ENCODE results near the gene DLL4. TPM values are rescaled to one million over a fixed set of nuclear protein-coding genes. Genes with fewer than 3 reads are reported as not detected.

The DLL4 gene
- total RNA-seq, 3 donors from 2014 or later, result 9.4 to 23.0 (median 15.6) TPM

DNA sequence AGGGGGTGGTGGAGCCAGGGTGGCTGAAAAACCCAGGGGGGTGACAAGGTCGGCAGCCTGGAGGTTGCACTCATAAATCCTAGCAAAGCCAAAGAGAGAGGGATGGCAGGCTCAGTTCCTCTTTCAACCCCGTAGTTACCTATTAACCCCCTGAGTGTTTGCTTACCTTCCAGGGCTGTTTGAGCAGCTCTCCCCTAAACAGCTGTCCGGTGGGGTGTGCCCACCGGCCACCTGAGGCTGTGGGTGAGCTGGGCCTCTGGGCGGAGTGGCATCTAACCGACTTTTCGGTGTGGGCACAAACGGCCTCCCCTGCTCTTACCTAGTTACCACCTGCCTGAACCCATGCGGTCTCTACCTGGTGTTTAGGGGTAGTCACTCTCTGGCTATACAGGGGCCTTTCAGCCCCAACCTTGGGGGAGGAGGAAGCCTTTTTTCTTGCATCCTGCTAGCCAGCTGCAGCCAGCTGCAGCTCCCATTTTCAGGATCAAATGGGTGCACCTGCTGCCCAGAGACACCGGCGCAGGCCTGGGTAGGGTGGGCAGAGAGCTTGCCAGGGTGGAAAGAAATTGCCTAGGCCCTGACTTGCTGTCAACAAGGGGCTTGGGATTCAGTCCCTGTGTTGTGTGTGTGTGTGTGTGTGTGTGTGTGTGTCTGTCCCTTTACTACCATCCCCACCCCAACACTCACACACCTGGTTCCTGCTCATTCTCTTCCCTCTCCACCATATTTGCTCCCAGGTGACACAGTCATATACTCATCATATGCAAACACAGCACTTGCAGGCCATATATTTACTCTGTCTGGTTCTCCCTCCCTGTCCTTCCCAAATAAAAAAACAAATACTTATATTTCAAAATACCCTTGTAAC is 3.7 kb downstream of the DLL4 start:
- peak; percentile 68 for ATAC-seq
- Histone ChIP-seq H3K4me1 (ENCODE audit: low read depth) (peaks cover 38% of the 10 kb centered on the region), H3K9me3 (no peaks in the 10 kb centered on the region), H3K4me3 (no peak overlapping the region), H3K36me3 (ENCODE audit: low read depth) (no peaks in the 10 kb centered on the region)
- intact Hi-C loops (cut with DNase I, micrococcal nuclease), result no loop called here
- DNase-seq, result peak; percentile 77 to 84 (median 78)
- TF ChIP-seq, protein P1, sequence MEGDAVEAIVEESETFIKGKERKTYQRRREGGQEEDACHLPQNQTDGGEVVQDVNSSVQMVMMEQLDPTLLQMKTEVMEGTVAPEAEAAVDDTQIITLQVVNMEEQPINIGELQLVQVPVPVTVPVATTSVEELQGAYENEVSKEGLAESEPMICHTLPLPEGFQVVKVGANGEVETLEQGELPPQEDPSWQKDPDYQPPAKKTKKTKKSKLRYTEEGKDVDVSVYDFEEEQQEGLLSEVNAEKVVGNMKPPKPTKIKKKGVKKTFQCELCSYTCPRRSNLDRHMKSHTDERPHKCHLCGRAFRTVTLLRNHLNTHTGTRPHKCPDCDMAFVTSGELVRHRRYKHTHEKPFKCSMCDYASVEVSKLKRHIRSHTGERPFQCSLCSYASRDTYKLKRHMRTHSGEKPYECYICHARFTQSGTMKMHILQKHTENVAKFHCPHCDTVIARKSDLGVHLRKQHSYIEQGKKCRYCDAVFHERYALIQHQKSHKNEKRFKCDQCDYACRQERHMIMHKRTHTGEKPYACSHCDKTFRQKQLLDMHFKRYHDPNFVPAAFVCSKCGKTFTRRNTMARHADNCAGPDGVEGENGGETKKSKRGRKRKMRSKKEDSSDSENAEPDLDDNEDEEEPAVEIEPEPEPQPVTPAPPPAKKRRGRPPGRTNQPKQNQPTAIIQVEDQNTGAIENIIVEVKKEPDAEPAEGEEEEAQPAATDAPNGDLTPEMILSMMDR (IDR thresholded peaks at IDR 0.05), result no peak

DNA sequence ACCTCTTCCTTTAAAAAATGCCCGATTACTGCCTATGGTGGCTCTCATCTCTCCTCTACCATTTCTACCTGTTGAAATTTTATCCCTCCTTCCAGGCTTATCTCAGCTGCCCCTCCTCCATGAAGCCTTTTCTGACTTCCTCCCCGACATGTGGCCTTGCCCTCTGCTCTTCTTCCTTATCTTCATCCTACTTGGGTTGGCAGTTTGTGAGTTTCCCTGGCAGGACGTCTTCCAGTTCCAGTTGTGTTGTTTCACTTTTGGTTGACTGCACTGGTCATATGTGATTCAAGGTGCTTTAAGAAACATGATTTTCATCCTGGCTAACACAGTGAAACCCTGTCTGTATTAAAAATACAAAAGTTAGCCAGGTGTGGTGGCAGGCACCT is 4.4 kb downstream of the DLL4 start:
- intact Hi-C loops (cut with DNase I, micrococcal nuclease), result no loop called here
- Histone ChIP-seq H3K36me3 (ENCODE audit: low read depth) (no peaks in the 10 kb centered on the region), H3K9me3 (no peaks in the 10 kb centered on the region), H3K4me3 (no peak overlapping the region), H3K4me1 (ENCODE audit: low read depth) (peaks cover 32% of the 10 kb centered on the region)
- ATAC-seq, result peak; percentile 25
- peak in 1 of 3 donors; percentile 69 for DNase-seq
- TF ChIP-seq, protein P1 (IDR thresholded peaks at IDR 0.05), result no peak

DNA sequence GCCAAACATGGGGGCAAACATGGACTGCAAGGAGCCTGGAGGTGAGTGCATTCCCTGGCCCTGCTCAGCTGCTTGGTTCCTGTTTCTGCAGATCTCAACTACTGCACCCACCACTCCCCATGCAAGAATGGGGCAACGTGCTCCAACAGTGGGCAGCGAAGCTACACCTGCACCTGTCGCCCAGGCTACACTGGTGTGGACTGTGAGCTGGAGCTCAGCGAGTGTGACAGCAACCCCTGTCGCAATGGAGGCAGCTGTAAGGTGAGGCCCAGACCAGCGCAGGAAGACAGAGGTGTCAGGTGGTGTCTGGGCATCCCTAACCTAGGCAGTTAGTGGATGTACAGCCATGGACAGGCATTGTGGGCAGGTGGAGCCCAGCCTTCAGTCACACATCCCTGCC is 5.3 kb downstream of the DLL4 start:
- Histone ChIP-seq H3K4me3 (no peak overlapping the region), H3K4me1 (ENCODE audit: low read depth) (peaks cover 22% of the 10 kb centered on the region), H3K36me3 (ENCODE audit: low read depth) (no peaks in the 10 kb centered on the region), H3K9me3 (no peaks in the 10 kb centered on the region)
- intact Hi-C loops (cut with DNase I, micrococcal nuclease), result no loop called here
- ATAC-seq (no peak), DNase-seq (no peak)
- TF ChIP-seq, protein P1 (IDR thresholded peaks at IDR 0.05), result no peak

DNA sequence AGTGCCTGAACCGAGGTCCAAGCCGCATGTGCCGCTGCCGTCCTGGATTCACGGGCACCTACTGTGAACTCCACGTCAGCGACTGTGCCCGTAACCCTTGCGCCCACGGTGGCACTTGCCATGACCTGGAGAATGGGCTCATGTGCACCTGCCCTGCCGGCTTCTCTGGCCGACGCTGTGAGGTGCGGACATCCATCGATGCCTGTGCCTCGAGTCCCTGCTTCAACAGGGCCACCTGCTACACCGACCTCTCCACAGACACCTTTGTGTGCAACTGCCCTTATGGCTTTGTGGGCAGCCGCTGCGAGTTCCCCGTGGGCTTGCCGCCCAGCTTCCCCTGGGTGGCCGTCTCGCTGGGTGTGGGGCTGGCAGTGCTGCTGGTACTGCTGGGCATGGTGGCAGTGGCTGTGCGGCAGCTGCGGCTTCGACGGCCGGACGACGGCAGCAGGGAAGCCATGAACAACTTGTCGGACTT is 7.1 kb downstream of the DLL4 start:
- H3K36me3 ChIP-seq (ENCODE audit: low read depth), result no peaks in the 10 kb centered on the region
- ATAC-seq (no peak), DNase-seq (no peak)
- no peaks in the 10 kb centered on the region for H3K9me3 ChIP-seq
- no peak overlapping the region for H3K4me3 ChIP-seq
- peaks cover 4% of the 10 kb centered on the region for H3K4me1 ChIP-seq (ENCODE audit: low read depth)
- TF ChIP-seq, protein P1 (IDR thresholded peaks at IDR 0.05), result no peak
- intact Hi-C loops (cut with DNase I, micrococcal nuclease), result no loop called here

DNA sequence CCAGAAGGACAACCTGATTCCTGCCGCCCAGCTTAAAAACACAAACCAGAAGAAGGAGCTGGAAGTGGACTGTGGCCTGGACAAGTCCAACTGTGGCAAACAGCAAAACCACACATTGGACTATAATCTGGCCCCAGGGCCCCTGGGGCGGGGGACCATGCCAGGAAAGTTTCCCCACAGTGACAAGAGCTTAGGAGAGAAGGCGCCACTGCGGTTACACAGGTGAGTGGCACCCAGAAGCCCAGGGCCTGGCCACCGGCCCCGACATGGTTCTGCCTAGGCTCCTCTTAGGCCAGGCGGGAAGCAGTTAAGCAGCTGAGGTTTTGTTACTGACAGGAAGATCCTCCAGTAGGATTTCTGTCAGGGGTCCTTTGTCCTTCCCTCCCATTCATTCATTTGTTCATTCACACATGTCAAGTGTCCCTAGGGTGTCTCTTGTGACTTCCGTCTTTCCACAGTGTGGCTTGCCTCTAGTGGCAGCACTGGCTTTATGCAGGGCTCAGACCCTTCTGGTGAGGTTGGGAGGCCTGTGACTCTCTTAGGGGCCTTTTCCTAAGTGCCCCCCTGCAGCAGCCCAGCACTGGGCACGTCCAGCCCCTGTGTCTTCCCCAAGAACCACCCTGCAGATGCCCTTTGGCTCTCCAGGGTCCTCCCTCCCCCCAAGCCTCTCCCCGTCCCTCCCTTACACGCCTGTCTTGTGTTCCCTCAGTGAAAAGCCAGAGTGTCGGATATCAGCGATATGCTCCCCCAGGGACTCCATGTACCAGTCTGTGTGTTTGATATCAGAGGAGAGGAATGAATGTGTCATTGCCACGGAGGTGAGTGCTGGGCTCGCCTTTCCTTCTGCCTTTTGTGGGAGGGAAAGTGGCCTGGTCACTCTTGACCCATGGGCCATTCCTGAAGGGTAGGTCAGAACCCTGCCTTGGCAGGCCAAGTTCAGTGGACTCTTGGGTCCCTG is 7.8 kb downstream of the DLL4 start:
- intact Hi-C loops (cut with DNase I, micrococcal nuclease), result no loop called here
- no peaks in the 10 kb centered on the region for H3K36me3 ChIP-seq (ENCODE audit: low read depth)
- no peak overlapping the region for H3K4me3 ChIP-seq
- no peak for DNase-seq
- no peak for ATAC-seq
- H3K4me1 ChIP-seq (ENCODE audit: low read depth), result peaks cover 3% of the 10 kb centered on the region
- TF ChIP-seq, protein P1 (IDR thresholded peaks at IDR 0.05), result no peak
- H3K9me3 ChIP-seq, result no peaks in the 10 kb centered on the region
